Activated naive CD4-positive, alpha-beta T cell treated with anti-CD3 and anti-CD28 coated beads, Interleukin-2, amount 10 ng/mL, durations not matched to agents 7 days and 5 days (primary cell): ENCODE measurements around the gene DDC.
A peak's percentile ranks its signal among the peaks of the same experiment; 100 is the strongest.

Experiments
- CTCF ChIA-PET: fragments of 350-600 bp; sonication (Branson Sonifier 250); formaldehyde crosslinking; loops from one replicate; lab custom pipeline; 2021; ENCODE audit warnings: antibody characterized with exemption; lab: Charles Lee
- DNase-seq: peaks from one replicate; pipeline ENCODE4 v3.0.0-alpha.2; 2020
- H3K27ac Mint-ChIP-seq: one replicate; pipeline ENCODE4 v1.8.0; 2021; ENCODE audit warnings: mild to moderate bottlenecking, moderate library complexity, mixed read lengths
- H3K27me3 Mint-ChIP-seq: one replicate; pipeline ENCODE4 v1.8.0; 2021; ENCODE audit warnings: mild to moderate bottlenecking, mixed read lengths
- H3K36me3 Mint-ChIP-seq: one replicate; pipeline ENCODE4 v1.8.0; 2021; ENCODE audit warnings: mixed read lengths
- H3K4me1 Mint-ChIP-seq: one replicate; pipeline ENCODE4 v1.8.0; 2021; ENCODE audit warnings: mixed read lengths
- H3K4me3 Mint-ChIP-seq: one replicate; pipeline ENCODE4 v1.8.0; 2021; ENCODE audit warnings: mild to moderate bottlenecking, moderate library complexity, mixed read lengths
- H3K9me3 Mint-ChIP-seq: one replicate; pipeline ENCODE4 v1.8.0; 2021; ENCODE audit warnings: mixed read lengths

Gene DDC

DNA sequence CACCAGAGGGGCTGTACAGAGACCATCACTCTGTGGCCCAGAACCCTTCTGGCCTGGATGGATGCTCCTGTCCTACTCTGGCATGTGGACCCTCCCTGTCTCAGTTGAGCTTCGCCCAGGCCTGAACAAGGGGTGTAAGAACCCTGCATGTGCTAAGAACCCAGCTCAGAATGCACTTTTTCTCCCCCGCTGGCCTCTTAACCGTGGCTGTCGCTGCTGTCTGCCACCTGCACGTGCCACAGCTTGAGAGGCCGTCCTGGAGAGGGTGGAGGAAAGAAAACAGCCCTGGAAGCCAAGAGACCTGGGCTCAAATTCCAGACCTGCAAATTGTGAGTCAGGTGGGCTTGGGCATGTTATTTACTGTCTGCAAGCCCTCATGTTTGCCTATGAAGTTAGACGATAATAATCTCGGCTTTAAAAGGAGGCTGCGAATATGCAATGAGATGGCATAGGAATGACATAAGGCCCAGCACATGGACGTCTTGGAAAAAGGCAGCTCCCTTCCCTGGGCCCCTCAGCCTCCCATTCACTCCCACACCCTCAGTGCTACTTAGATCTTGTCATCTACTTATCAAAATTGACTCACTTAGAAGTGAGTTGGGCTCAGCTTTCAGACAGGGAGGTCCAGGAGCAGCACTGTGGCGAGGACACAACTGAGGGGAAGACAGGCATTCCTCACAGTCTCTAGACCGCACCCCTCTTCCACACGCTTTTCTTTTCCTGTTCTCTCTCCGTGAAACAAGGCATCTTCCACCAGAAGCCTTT, 146.5 kb downstream of the DDC start:
- Mint-ChIP-seq H3K4me1 (peaks cover 34% of the 10 kb centered on the region), H3K27ac (no peak overlapping the region), H3K27me3 (peaks cover 18% of the 10 kb centered on the region), H3K36me3 (no peaks in the 10 kb centered on the region), H3K9me3 (no peaks in the 10 kb centered on the region), H3K4me3 (no peak overlapping the region)
- no peak for DNase-seq
- CTCF ChIA-PET = interaction anchor here (0.8 to 9.2 kb wide), 41 partner anchors 8 to 329 kb away, joined by 3 to 117 read pairs (median 5); partner anchors contain the start of genes FIGNL1, IKZF1 and ZPBP

DNA sequence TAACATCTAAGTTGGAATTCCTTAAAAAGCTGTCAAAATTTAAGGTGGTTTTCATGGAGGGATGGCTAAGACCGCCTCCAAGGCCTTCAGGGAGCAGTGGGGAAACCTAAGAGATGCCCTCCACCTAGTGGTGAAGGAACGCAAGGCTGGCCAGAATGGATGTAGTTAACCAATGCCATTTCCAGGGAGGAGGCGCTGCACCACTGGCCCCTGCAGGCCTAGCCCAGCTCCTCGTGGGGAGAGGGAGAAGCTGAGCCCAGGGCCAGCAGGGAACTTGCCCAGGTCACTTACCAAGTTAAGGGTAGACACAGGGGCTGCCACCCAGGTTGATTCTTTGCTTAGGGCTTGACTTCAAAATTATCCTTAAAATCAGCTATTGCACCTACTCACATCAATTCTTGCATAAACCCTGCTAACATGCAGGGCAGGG, 147.1 kb downstream of the DDC start:
- Mint-ChIP-seq H3K27me3 (peaks cover 16% of the 10 kb centered on the region), H3K9me3 (no peaks in the 10 kb centered on the region), H3K27ac (no peak overlapping the region), H3K4me3 (no peak overlapping the region), H3K36me3 (no peaks in the 10 kb centered on the region), H3K4me1 (peaks cover 34% of the 10 kb centered on the region)
- DNase-seq = peak; percentile 83
- CTCF ChIA-PET = interaction anchor here (0.6 to 9.2 kb wide), 43 partner anchors 9 to 329 kb away, joined by 3 to 117 read pairs (median 5); partner anchors contain the start of genes FIGNL1, IKZF1 and ZPBP

- Mint-ChIP-seq H3K4me1 (peaks cover 39% of the 10 kb centered on the region), H3K27me3 (peaks cover 13% of the 10 kb centered on the region), H3K9me3 (no peaks in the 10 kb centered on the region), H3K4me3 (peak overlapping the region; percentile 70), H3K36me3 (no peaks in the 10 kb centered on the region), H3K27ac (peak overlapping the region; percentile 68)
- CTCF ChIA-PET = interaction anchor here (0.6 to 9.2 kb wide), 25 partner anchors 11 to 323 kb away, joined by 3 to 117 read pairs (median 7); partner anchors contain the start of genes IKZF1 and ZPBP
- DNase-seq = no peak
These were observed 148.6 kb downstream of the DDC start for GRCh38 chr7:50416527-50417182.

DNA sequence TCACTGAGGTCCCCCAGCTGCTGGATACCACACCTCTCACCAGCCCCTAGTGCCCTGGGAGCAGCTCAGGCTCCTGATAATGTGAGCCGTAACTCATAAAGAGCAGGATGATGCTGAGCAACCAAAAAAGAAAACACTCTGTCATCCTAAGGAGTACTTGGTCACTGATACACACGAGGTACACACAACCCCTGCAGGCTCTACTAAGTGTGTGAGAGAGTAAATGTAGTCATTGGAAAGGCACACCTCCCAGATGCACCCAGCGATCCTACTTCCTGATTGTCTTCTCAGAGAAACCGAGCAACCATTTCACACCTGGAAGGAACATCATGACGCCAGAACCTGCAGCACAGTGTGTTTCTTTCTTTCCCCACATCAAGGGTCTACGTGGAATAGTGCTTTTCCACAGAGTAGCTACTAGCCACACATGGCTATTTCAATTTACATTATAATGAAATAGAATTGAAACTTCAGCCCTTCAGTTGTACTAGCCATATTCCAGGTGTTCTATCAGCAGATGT, 149.3 kb downstream of the DDC start:
- Mint-ChIP-seq H3K27ac (peak overlapping the region; percentile 35), H3K27me3 (peaks cover 9% of the 10 kb centered on the region), H3K36me3 (no peaks in the 10 kb centered on the region), H3K9me3 (no peaks in the 10 kb centered on the region), H3K4me3 (peak overlapping the region; percentile 70), H3K4me1 (peaks cover 43% of the 10 kb centered on the region)
- peak; percentile 43 for DNase-seq
- CTCF ChIA-PET = interaction anchor here (0.7 to 9.2 kb wide), 15 partner anchors 11 to 323 kb away, joined by 3 to 117 read pairs (median 15); partner anchors contain the start of genes IKZF1 and ZPBP

DNA sequence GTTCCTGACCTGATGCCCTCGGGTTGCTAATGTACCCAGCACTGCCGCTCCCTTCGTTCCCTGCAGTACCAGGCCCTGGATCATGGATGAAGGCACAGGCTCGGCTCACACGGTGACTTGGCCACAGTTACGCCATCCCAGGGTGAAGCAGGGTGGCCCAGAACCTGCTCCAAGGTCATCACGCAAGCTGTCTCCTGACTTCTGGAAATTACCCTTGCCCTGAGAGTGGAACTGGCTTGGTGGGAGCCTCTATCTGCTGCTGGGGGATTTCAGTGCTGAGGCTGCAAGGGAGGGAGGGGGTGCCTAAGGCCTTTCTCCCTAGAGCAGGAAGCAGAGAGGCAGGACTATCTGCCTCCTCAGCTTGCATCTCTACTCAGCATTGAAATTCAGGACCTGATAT, 151.6 kb downstream of the DDC start:
- H3K27ac Mint-ChIP-seq = no peak overlapping the region
- peaks cover 3% of the 10 kb centered on the region for H3K27me3 Mint-ChIP-seq
- peaks cover 63% of the 10 kb centered on the region for H3K4me1 Mint-ChIP-seq
- H3K36me3 Mint-ChIP-seq = peaks cover 3% of the 10 kb centered on the region
- no peak overlapping the region for H3K4me3 Mint-ChIP-seq
- no peaks in the 10 kb centered on the region for H3K9me3 Mint-ChIP-seq
- CTCF ChIA-PET = interaction anchor here (0.7 to 9.2 kb wide), 3 partner anchors 43 to 271 kb away, joined by 3 to 117 read pairs (median 3); no protein-coding TSS in a partner anchor
- no peak for DNase-seq

- H3K9me3 Mint-ChIP-seq = no peaks in the 10 kb centered on the region
- no peak for DNase-seq
- CTCF ChIA-PET = interaction anchor here (1.5 kb wide), 1 partner anchor 270 kb away, joined by 3 read pairs; no protein-coding TSS in a partner anchor
- peaks cover 61% of the 10 kb centered on the region for H3K4me1 Mint-ChIP-seq
- H3K27ac Mint-ChIP-seq = peak overlapping the region; percentile 44
- peaks cover 3% of the 10 kb centered on the region for H3K36me3 Mint-ChIP-seq
- no peak overlapping the region for H3K4me3 Mint-ChIP-seq
- H3K27me3 Mint-ChIP-seq = no peaks in the 10 kb centered on the region
These were observed 152.2 kb downstream of the DDC start for GRCh38 chr7:50412973-50413372.

DNA sequence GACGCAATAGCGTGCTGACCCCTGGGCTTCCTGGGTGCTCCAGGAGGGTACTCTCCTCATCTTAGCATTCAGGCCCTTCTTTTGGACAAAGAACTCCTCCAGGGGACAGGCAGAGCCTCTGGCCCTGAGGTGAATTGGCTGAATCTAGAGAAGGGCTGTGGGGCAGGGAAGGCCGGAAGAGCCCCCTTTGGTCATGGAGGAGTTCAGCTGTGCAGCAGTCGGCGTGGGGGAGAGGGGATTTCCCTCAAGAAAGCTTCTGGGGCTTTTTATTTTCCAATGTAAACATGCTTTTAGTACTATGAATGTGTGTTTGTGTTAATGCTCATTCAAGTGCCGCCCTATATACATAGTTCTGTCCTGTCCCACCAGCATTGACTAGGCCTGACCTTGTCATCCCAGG, 153.9 kb downstream of the DDC start:
- peak overlapping the region; percentile 25 for H3K27ac Mint-ChIP-seq
- DNase-seq = no peak
- H3K27me3 Mint-ChIP-seq = no peaks in the 10 kb centered on the region
- CTCF ChIA-PET = interaction anchor here (1.0 to 1.2 kb wide), 2 partner anchors 52 to 206 kb away, joined by 3 read pairs; no protein-coding TSS in a partner anchor
- peaks cover 59% of the 10 kb centered on the region for H3K4me1 Mint-ChIP-seq
- H3K36me3 Mint-ChIP-seq = peaks cover 11% of the 10 kb centered on the region
- no peak overlapping the region for H3K4me3 Mint-ChIP-seq
- no peaks in the 10 kb centered on the region for H3K9me3 Mint-ChIP-seq

DNA sequence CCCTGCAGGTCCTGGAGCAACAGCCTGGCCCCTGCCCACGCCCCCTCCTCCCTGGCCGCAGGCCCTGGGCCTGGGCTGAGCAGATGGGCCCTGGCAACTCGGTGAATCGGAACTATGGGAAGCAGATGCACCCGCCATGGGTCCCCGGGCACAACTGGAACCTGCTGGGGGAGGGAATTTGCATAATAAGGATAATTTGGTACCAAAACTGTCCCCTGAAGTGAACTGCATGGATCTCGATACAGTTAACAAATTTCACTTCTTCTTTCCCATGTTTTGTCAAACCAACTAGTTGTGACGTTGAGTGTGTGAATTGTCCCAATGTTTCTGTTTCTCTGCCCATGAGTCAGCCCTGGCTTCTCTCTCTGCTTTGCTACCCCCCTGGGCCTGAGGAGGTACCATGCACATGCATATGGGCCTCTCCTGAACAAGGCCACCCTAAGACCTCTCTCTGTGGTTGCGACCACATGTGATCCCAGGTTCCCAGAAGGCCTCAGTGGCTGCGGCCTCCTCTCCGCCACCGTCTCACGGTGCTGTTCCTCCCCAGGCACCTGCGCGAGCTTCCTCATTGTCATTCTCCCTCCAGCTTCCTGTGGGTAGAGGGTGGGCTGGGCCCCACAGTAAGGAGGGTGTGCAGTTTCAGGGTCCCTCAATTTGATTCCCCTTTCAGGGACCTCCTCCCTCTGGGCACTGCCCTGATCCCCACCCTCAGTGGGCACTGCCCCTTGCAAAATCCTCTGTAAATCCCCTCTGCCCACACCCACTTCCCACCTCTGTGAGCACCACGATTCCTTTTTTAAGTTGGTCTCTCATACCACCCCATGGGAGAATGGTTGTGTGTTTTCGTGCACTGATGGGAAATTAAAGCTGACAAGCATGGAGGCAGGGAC, 155.1 kb downstream of the DDC start:
- H3K27ac Mint-ChIP-seq = peak overlapping the region; percentile 16
- H3K9me3 Mint-ChIP-seq = no peaks in the 10 kb centered on the region
- H3K4me1 Mint-ChIP-seq = peaks cover 55% of the 10 kb centered on the region
- H3K4me3 Mint-ChIP-seq = no peak overlapping the region
- peaks cover 20% of the 10 kb centered on the region for H3K36me3 Mint-ChIP-seq
- CTCF ChIA-PET = interaction anchor here (1.0 to 1.2 kb wide), 2 partner anchors 51 to 205 kb away, joined by 3 read pairs; no protein-coding TSS in a partner anchor
- DNase-seq = no peak
- no peaks in the 10 kb centered on the region for H3K27me3 Mint-ChIP-seq
